Effector memory CD4-positive, alpha-beta T cell (primary cell): Measurements from ENCODE around the gene MEI1.
"Not testable (repeated sequence)": the region's sequence is repeated elsewhere in the genome, so short reads cannot be mapped to it uniquely, and the experiment has no call there.

ENCODE experiments used
- DNase-seq, 3 donors: peaks; one replicate each; pipeline ENCODE4 v3.0.0-alpha.2; 2020
- H3K27ac ChIP-seq: 2 replicates; pipeline ENCODE4 v1.7.0; 2013; ENCODE audit warnings: mild to moderate bottlenecking, low read length, moderate library complexity; ENCODE audit not compliant: insufficient read depth, poor library complexity, severe bottlenecking
- H3K27me3 ChIP-seq: replicated peaks from 2 replicates; pipeline ENCODE4 v1.7.0; 2013; ENCODE audit warnings: mild to moderate bottlenecking, low read length; ENCODE audit not compliant: insufficient read depth, control insufficient read depth, poor library complexity, severe bottlenecking
- H3K36me3 ChIP-seq: 2 replicates; pipeline ENCODE4 v1.7.0; 2013; ENCODE audit warnings: mild to moderate bottlenecking, low read length, moderate library complexity; ENCODE audit not compliant: control insufficient read depth, insufficient read depth
- H3K4me1 ChIP-seq: 2 replicates; pipeline ENCODE4 v1.7.0; 2013; ENCODE audit warnings: low read length, mild to moderate bottlenecking; ENCODE audit not compliant: control insufficient read depth, insufficient read depth, poor library complexity, severe bottlenecking
- H3K4me3 ChIP-seq: 2 replicates; pipeline ENCODE4 v1.7.0; 2013; ENCODE audit warnings: low read length, low read depth, mild to moderate bottlenecking; ENCODE audit not compliant: insufficient read depth, poor library complexity, severe bottlenecking
- H3K9me3 ChIP-seq: 2 replicates; pipeline ENCODE4 v1.7.0; 2013; ENCODE audit warnings: mild to moderate bottlenecking, low read length, moderate library complexity; ENCODE audit not compliant: control insufficient read depth

MEI1 gene

DNA sequence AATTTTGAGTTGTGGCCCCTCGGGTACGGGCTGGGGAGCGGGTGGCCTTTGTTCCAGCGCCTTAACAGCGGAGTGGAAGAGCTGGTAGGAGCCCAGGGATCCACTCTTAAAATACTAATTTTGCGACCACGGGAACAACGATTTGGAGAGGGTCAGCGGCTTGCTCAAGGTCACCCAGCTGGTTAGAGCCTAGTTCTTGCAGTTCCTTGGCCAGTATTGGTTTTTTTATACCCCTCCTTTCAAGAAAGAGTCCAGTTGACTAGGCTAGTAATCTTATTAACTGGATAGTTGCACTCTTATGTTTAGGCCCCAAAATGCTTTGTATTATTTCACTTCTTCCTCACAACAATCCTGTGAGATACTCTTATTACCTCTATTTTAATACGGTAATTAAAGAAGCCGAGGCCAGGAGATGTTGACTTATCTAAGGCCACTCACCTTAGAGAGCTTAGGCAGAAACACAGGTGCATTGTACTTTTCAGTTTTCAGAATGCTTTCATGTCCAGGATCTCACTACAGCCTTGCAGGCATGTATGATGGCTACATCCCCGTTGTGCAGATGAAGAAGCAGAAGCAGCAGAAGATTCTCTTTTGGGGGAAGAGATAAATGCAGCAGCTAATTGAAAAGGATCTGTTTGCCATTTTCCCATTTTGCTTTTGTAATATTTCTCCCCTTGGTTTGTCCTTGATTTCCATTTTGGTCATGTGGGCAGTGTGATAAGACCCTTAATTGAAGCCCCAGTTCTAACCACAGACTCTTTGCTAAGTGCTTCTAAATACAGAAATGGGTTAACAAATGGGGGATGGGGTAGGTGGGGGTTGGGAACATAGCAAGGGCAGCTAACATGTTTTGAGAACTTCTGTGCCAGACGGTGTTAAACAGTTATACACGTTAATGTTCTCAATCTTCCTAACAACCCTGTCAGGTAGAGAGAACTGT, 135.0 kb downstream of the MEI1 start:
- no peaks in the 10 kb centered on the region for H3K27me3 ChIP-seq

GRCh38 chr22:41835462-41835861, 136.2 kb downstream of the MEI1 start:
- H3K27me3 ChIP-seq, DNase-seq, H3K9me3 ChIP-seq, H3K4me3 ChIP-seq, H3K27ac ChIP-seq, H3K36me3 ChIP-seq: not testable (repeated sequence)
- H3K4me1 ChIP-seq: peaks cover 13% of the 10 kb centered on the region

More for the DNA sequence above, 135.0 kb downstream of the MEI1 start:
- H3K27ac ChIP-seq: peak overlapping the region; percentile 95
- H3K36me3 ChIP-seq: peaks cover 7% of the 10 kb centered on the region
- peaks cover 13% of the 10 kb centered on the region for H3K4me1 ChIP-seq
- H3K4me3 ChIP-seq: peak overlapping the region; percentile 61
- no peaks in the 10 kb centered on the region for H3K9me3 ChIP-seq
- no peak for DNase-seq

GRCh38 chr22:41836551-41836950, 137.2 kb downstream of the MEI1 start:
- no peaks in the 10 kb centered on the region for H3K27me3 ChIP-seq
- H3K4me1 ChIP-seq: peaks cover 13% of the 10 kb centered on the region
- DNase-seq: no peak
- no peak overlapping the region for H3K4me3 ChIP-seq
- no peaks in the 10 kb centered on the region for H3K9me3 ChIP-seq
- H3K36me3 ChIP-seq: peaks cover 7% of the 10 kb centered on the region
- no peak overlapping the region for H3K27ac ChIP-seq

GRCh38 chr22:41838842-41839618, 139.7 kb downstream of the MEI1 start:
- peaks cover 14% of the 10 kb centered on the region for H3K36me3 ChIP-seq
- H3K9me3 ChIP-seq: no peaks in the 10 kb centered on the region
- no peak overlapping the region for H3K27ac ChIP-seq
- H3K27me3 ChIP-seq: no peaks in the 10 kb centered on the region
- DNase-seq: no peak
- no peak overlapping the region for H3K4me3 ChIP-seq
- H3K4me1 ChIP-seq: peaks cover 3% of the 10 kb centered on the region

GRCh38 chr22:41840216-41840615, 140.9 kb downstream of the MEI1 start:
- no peaks in the 10 kb centered on the region for H3K27me3 ChIP-seq
- DNase-seq: no peak
- H3K4me3 ChIP-seq: no peak overlapping the region
- H3K27ac ChIP-seq: no peak overlapping the region
- H3K36me3 ChIP-seq: peaks cover 14% of the 10 kb centered on the region
- H3K4me1 ChIP-seq: no peaks in the 10 kb centered on the region
- H3K9me3 ChIP-seq: no peaks in the 10 kb centered on the region

DNA sequence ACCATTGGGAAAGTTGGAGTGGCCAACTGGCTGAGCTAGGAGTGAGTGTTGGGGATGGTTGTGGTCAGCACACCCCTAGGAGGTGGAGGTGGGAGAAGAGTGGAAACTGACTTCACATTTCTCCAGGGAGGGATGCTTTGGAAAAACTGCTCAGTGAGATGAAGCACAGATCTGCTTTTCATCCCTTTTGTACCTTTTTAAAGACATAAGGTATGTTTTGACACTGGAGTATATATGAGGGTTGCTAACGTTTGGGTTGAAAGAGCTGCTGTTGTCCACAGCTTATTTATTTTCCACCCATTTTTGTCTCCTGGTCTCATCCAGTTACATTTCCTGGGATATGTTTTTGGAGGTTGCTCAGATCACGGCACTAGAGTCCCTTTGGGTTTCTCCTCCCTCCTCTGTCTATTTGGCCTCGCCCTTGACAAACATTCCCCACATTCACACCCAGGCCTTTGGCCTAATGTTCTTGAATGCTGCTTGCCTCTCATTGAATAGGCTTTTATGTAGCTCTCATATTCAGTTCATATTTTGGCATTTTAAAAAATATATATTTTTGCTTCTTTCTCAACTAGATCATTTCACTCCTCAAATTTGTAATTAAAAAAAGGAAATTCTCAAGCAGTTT, 141.9 kb downstream of the MEI1 start:
- Histone ChIP-seq H3K27ac (no peak overlapping the region), H3K36me3 (peaks cover 13% of the 10 kb centered on the region), H3K4me1 (no peaks in the 10 kb centered on the region), H3K9me3 (no peaks in the 10 kb centered on the region), H3K27me3 (no peaks in the 10 kb centered on the region), H3K4me3 (no peak overlapping the region)
- no peak for DNase-seq

DNA sequence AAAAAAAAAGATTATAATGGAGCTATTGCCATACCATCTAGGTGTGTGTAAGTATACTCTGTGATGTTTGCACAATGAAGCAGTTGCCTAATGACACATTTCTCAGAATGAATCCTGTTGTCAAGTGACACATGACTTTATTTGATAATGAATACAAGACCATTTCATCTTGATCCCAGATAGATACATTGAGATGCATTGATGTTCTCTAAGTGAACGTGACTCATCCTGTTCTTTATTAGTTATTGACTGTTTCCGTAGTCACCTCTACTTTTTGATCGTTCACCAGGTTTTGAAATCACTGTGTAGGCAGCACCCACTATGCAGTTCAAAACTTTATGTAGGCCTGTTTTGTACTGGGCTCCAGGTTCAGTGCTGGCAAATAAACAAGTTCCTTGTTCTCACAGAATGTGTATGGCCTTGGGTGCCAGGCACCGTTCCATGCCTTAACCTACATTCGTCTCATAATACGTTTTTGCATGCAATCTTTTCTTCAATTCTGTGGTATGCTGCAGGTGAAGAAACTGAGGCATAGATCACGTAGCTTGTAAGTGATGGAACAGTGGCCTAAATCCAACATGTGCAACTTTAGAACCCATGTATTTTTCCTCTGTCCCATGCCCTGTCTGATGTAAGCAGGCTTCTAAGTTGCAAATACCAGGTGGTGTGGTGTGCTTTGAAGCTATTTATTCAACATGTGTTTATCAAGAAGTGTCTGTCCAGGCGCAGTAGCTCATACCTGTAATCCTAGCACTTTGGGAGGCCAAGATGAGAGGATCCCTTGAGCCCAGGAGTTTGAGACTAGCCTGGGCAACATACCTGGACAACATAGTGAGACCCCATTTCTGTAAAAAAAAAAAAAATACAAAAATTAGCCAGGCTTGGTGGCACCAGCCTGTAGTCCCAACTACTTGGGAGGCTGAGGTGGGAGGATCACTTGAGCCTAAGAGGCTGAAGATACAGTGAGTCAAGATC, 144.0 kb downstream of the MEI1 start:
- Histone ChIP-seq H3K27ac (no peak overlapping the region), H3K36me3 (peaks cover 7% of the 10 kb centered on the region), H3K27me3 (no peaks in the 10 kb centered on the region), H3K9me3 (no peaks in the 10 kb centered on the region), H3K4me1 (peaks cover under 1% of the 10 kb centered on the region), H3K4me3 (no peak overlapping the region)
- DNase-seq: no peak

DNA sequence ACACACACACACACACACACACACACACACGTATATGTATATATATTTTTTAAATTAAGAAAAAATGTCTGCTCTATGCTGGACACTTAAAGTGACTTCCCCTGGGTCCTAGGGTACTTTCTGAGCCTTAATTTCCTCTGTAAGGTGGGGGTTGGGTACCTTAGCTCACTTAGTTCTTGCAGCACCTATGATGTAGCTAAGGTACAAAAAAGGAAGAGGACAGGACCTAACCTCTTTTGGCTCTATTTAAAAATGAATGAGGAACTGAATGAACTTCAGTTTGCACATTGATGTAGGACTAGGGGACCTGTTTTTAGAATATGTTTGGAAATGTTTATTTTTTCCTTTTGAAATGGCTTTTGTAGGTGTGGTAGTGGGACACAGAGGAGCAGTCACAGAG, 144.7 kb downstream of the MEI1 start:
- peaks cover 7% of the 10 kb centered on the region for H3K36me3 ChIP-seq
- no peaks in the 10 kb centered on the region for H3K27me3 ChIP-seq
- peaks cover 4% of the 10 kb centered on the region for H3K4me1 ChIP-seq
- H3K27ac ChIP-seq: no peak overlapping the region
- H3K9me3 ChIP-seq: no peaks in the 10 kb centered on the region
- DNase-seq: no peak
- no peak overlapping the region for H3K4me3 ChIP-seq

GRCh38 chr22:41844513-41844912, 145.2 kb downstream of the MEI1 start:
- no peak overlapping the region for H3K27ac ChIP-seq
- H3K4me1 ChIP-seq: peaks cover 4% of the 10 kb centered on the region
- no peak for DNase-seq
- no peaks in the 10 kb centered on the region for H3K27me3 ChIP-seq
- H3K36me3 ChIP-seq: peaks cover 7% of the 10 kb centered on the region
- H3K9me3 ChIP-seq: no peaks in the 10 kb centered on the region
- H3K4me3 ChIP-seq: no peak overlapping the region
